SU-DHL-6 (cell line): ENCODE data around the gene PPP2R5C.

Experiments used
- H2AFZ ChIP-seq: fragments of 200-600 bp; sonication (generic); 2 replicates; pipeline ENCODE4 v1.6.1; 2014; ENCODE audit warnings: low read depth, mild to moderate bottlenecking, moderate library complexity, mixed read lengths, antibody characterized with exemption, low read length; ENCODE audit not compliant: severe bottlenecking
- H3F3A ChIP-seq: fragments of 200-600 bp; shearing (Covaris generic); 2 replicates; pipeline ENCODE4 v1.6.0; 2016; ENCODE audit warnings: antibody characterized with exemption, mild to moderate bottlenecking; ENCODE audit not compliant: insufficient read depth
- H3K27ac ChIP-seq: fragments of 200-600 bp; sonication (generic); 2 replicates; pipeline ENCODE4 v1.5.1; 2016; ENCODE audit warnings: low read depth, mild to moderate bottlenecking, low read length, moderate library complexity, mixed read lengths
- H3K27me3 ChIP-seq: fragments of 200-600 bp; sonication (generic), shearing (Covaris generic); 2 replicates; pipeline ENCODE4 v1.6.0; 2014; ENCODE audit warnings: mild to moderate bottlenecking, low read length
- H3K36me3 ChIP-seq: fragments of 200-600 bp; sonication (generic); 2 replicates; pipeline ENCODE4 v1.6.1; 2014; ENCODE audit warnings: mild to moderate bottlenecking, low read length, mixed read lengths
- H3K4me2 ChIP-seq: fragments of 300-600, 200-600 bp; shearing (Covaris generic), sonication (generic); 2 replicates; pipeline ENCODE4 v1.6.0; 2014; ENCODE audit warnings: low read length, low read depth, mild to moderate bottlenecking; ENCODE audit not compliant: poor library complexity, severe bottlenecking
- H3K4me3 ChIP-seq: fragments of 200-600 bp; sonication (generic); 2 replicates; pipeline ENCODE4 v1.5.1; 2014; ENCODE audit warnings: antibody characterized with exemption, low read length, mild to moderate bottlenecking, mixed read lengths; ENCODE audit not compliant: insufficient read depth, poor library complexity, severe bottlenecking
- H3K79me2 ChIP-seq: fragments of 200-600 bp; sonication (generic); 2 replicates; pipeline ENCODE4 v1.6.1; 2014; ENCODE audit warnings: mild to moderate bottlenecking, low read length, moderate library complexity; ENCODE audit not compliant: insufficient read depth
- H3K9ac ChIP-seq: fragments of 200-600 bp; sonication (generic); 2 replicates; pipeline ENCODE4 v1.7.0; 2014; ENCODE audit warnings: mild to moderate bottlenecking, low read length
- H3K9me2 ChIP-seq: fragments of 200-600 bp; sonication (generic); replicated peaks from 2 replicates; pipeline ENCODE4 v1.6.1; 2014; ENCODE audit warnings: low read length; ENCODE audit not compliant: insufficient read depth
- H3K9me3 ChIP-seq: fragments of 200-600 bp; sonication (generic); 2 replicates; pipeline ENCODE4 v1.6.1; 2014; ENCODE audit warnings: low read length, mixed read lengths; ENCODE audit not compliant: insufficient read depth
- H4K20me1 ChIP-seq: fragments of 200-600 bp; sonication (generic); 2 replicates; pipeline ENCODE4 v1.6.1; 2014; ENCODE audit warnings: low read depth, mild to moderate bottlenecking, antibody characterized with exemption, low read length, moderate library complexity, mixed read lengths
- EZH2phosphoT487 ChIP-seq: fragments of 200-600 bp; sonication (generic), shearing (Covaris generic); conservative IDR thresholded peaks from 2 replicates; pipeline ENCODE4 v1.6.1; 2018; ENCODE audit warnings: mild to moderate bottlenecking, antibody characterized with exemption, low read length, moderate library complexity, mixed read lengths
- TF ChIP-seq, protein P1 (sequence below): fragments of 200-600 bp; sonication (generic); IDR thresholded peaks from one replicate; pipeline ENCODE4 v1.5.1; 2017; ENCODE audit warnings: antibody characterized with exemption, mild to moderate bottlenecking, low read length, moderate library complexity; ENCODE audit not compliant: insufficient read depth, poor library complexity, severe bottlenecking

Gene PPP2R5C

DNA sequence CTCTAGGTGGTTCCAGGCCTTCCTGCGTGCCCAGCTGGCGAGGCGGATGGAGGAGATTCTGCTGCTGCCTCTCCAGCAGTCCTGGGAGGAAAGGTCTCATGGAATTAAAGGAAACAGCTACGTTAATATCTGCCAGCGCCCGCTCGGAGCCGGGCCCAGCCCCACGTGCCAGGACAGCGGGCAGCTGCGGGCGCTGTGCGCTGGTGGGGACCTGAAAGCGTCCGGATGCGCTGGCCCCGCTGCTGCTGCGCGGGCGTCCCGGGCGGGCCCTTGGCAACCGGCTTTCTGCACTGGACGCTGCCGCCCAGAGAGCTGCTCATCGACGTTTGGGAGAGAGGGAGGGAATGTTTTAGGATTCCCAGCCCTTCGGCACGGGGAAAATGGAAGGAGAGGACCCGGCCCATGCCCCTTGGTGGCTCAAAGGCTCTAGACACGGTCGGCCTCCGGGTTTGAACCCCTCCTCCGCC, 194.2 kb downstream of the PPP2R5C start:
- Histone ChIP-seq H3K9ac (no peak overlapping the region), H3K9me3 (no peaks in the 10 kb centered on the region)
- TF ChIP-seq EZH2phosphoT487, result no peak
- TF ChIP-seq, protein P1, sequence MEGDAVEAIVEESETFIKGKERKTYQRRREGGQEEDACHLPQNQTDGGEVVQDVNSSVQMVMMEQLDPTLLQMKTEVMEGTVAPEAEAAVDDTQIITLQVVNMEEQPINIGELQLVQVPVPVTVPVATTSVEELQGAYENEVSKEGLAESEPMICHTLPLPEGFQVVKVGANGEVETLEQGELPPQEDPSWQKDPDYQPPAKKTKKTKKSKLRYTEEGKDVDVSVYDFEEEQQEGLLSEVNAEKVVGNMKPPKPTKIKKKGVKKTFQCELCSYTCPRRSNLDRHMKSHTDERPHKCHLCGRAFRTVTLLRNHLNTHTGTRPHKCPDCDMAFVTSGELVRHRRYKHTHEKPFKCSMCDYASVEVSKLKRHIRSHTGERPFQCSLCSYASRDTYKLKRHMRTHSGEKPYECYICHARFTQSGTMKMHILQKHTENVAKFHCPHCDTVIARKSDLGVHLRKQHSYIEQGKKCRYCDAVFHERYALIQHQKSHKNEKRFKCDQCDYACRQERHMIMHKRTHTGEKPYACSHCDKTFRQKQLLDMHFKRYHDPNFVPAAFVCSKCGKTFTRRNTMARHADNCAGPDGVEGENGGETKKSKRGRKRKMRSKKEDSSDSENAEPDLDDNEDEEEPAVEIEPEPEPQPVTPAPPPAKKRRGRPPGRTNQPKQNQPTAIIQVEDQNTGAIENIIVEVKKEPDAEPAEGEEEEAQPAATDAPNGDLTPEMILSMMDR, result no peak

DNA sequence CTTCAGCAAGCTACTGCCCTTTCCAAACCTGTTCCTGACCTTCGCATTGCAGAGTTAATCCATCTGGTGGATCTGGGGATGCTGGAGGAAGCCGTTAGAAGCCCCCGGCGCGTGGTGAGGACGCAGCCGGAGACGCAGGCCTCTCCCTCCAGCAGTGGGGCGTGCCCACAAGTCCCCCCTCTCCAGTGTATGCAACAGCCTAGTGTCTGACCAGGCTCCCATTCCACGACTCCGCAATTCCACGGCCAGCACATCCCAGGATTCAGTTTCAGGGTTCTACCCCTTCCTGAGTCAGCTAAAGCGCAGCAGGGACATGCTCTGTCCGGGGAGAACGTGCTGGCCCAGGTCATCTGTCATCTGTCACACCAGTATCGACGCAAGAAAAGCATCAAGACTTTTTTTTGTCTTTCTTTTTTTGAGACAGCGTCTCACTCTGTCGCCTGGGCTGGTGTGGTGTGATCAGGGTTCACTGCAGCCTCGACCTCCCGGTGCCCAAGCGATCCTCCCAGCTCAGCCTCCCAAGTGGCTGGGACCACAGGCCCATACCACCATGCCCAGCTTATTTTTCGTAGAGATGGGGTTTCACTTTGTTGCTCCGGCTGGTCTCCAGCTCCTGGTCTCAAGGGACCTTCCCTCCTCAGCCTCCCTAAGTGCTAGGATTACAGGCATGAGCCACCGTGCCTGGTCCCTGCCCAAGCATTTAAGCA, 194.8 kb downstream of the PPP2R5C start:
- no peak for TF ChIP-seq EZH2phosphoT487
- TF ChIP-seq, protein P1, result no peak
- no peaks in the 10 kb centered on the region for H3K36me3 ChIP-seq
- no peaks in the 10 kb centered on the region for H3K27me3 ChIP-seq
- no peaks in the 10 kb centered on the region for H3K9me2 ChIP-seq
- no peaks in the 10 kb centered on the region for H3K79me2 ChIP-seq
- H2AFZ ChIP-seq, result no peak overlapping the region
- H3K4me2 ChIP-seq, result no peak overlapping the region
- H3K4me3 ChIP-seq, result no peak overlapping the region
- H4K20me1 ChIP-seq, result no peaks in the 10 kb centered on the region
- no peaks in the 10 kb centered on the region for H3F3A ChIP-seq
- no peaks in the 10 kb centered on the region for H3K9me3 ChIP-seq
- no peak overlapping the region for H3K9ac ChIP-seq
- H3K27ac ChIP-seq, result no peak overlapping the region

More for the DNA sequence above, 194.2 kb downstream of the PPP2R5C start:
- no peak overlapping the region for H3K4me2 ChIP-seq
- H3K9me2 ChIP-seq, result no peaks in the 10 kb centered on the region
- no peak overlapping the region for H2AFZ ChIP-seq
- no peak overlapping the region for H3K27ac ChIP-seq
- H3K36me3 ChIP-seq, result no peaks in the 10 kb centered on the region
- no peaks in the 10 kb centered on the region for H3K27me3 ChIP-seq
- H3K4me3 ChIP-seq, result no peak overlapping the region
- no peaks in the 10 kb centered on the region for H3F3A ChIP-seq
- no peaks in the 10 kb centered on the region for H3K79me2 ChIP-seq
- no peaks in the 10 kb centered on the region for H4K20me1 ChIP-seq

DNA sequence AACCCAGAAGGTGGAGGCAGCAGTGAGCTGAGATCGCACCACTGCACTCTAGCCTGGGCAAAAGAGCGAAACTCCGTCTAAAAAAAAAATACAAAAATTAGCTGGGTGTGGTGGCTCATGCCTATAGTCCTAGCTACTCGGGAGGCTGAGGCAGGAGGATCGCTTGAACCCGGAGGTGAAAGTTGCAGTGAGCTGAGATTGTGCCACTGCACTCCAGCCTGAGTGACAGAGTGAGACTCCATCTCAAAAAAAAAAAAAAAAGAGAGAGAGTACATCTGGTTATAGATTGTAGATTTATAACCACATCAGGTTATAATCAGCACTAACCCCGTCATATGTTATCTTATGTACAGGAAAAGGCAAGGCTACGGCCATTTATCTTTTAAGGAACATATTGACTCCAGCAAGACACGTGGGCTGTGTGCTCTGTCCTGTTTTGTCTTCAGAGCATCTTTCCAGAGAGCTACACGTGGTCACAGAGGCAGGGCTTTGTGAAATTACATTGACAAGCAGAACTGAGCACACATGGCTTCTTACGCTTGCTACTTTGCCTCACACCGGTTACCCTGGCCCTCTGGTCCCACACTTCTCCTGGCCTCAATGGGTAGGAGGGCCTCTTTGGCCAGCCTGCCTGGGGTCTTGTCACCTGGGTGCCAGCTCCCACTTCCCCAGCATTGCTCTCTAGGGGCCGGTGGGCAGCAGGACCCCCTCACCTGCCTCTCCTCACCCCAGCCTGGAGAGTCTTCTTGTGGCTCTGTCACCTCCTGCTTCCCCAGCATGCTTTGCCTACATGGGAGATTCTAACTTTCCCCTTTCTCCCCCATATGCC, 196.1 kb downstream of the PPP2R5C start:
- Histone ChIP-seq H3K9me3 (no peaks in the 10 kb centered on the region), H3K4me3 (no peak overlapping the region), H3K9me2 (no peaks in the 10 kb centered on the region), H2AFZ (no peak overlapping the region), H3K27me3 (no peaks in the 10 kb centered on the region), H3K36me3 (no peaks in the 10 kb centered on the region), H4K20me1 (no peaks in the 10 kb centered on the region), H3K9ac (no peak overlapping the region), H3K4me2 (no peak overlapping the region), H3K79me2 (no peaks in the 10 kb centered on the region), H3F3A (no peaks in the 10 kb centered on the region), H3K27ac (no peak overlapping the region)
- no peak for TF ChIP-seq EZH2phosphoT487
- TF ChIP-seq, protein P1, result no peak
